Karpas-422 (cell line): ENCODE measurements around the gene AKTIP. TPM values are rescaled to one million over a fixed set of nuclear protein-coding genes. Genes with fewer than 3 reads are reported as not detected.

Experiments used
- DNase-seq: peaks from one replicate; pipeline ENCODE4 v3.0.0-alpha.2; 2015
- H2AFZ ChIP-seq: fragments of 200-600 bp; sonication (generic); 2 replicates; pipeline ENCODE4 v1.6.1; 2014; ENCODE audit warnings: antibody characterized with exemption, low read length, mixed read lengths
- H3K27ac ChIP-seq: fragments of 200-600 bp; sonication (generic); 2 replicates; pipeline ENCODE4 v1.5.1; 2014; ENCODE audit warnings: mild to moderate bottlenecking, low read length, moderate library complexity
- H3K27me3 ChIP-seq: fragments of 200-600 bp; sonication (generic); 2 replicates; pipeline ENCODE4 v1.6.1; 2014; ENCODE audit warnings: low read length, mixed read lengths
- H3K36me3 ChIP-seq: fragments of 200-600 bp; sonication (generic); 2 replicates; pipeline ENCODE4 v1.6.1; 2014; ENCODE audit warnings: low read length, mixed read lengths; ENCODE audit not compliant: insufficient read depth
- H3K4me1 ChIP-seq: fragments of 200-600 bp; sonication (generic); 2 replicates; pipeline ENCODE4 v1.6.1; 2014; ENCODE audit warnings: mild to moderate bottlenecking, low read length, mixed read lengths
- H3K4me2 ChIP-seq: fragments of 200-600 bp; sonication (generic); 2 replicates; pipeline ENCODE4 v1.6.1; 2014; ENCODE audit warnings: low read length, low read depth, mild to moderate bottlenecking; ENCODE audit not compliant: poor library complexity, severe bottlenecking
- H3K4me3 ChIP-seq: fragments of 200-600 bp; sonication (generic); 2 replicates; pipeline ENCODE4 v1.5.1; 2014; ENCODE audit warnings: mild to moderate bottlenecking, antibody characterized with exemption, low read length, mixed read lengths
- H3K79me2 ChIP-seq: fragments of 200-600 bp; sonication (generic); 2 replicates; pipeline ENCODE4 v1.6.1; 2014; ENCODE audit warnings: mild to moderate bottlenecking, low read length, mixed read lengths
- H3K9ac ChIP-seq: fragments of 200-600 bp; sonication (generic); 2 replicates; pipeline ENCODE4 v1.6.0; 2014; ENCODE audit warnings: low read length
- H3K9me2 ChIP-seq: fragments of 200-600 bp; sonication (generic), shearing (Covaris generic); replicated peaks from 2 replicates; pipeline ENCODE4 v1.6.0; 2014; ENCODE audit warnings: mild to moderate bottlenecking, low read length, moderate library complexity; ENCODE audit not compliant: insufficient read depth
- H3K9me3 ChIP-seq: fragments of 300-700, 200-600 bp; sonication (generic); 2 replicates; pipeline ENCODE4 v1.6.1; 2014; ENCODE audit warnings: low read length, mixed read lengths
- H4K20me1 ChIP-seq: fragments of 200-600 bp; sonication (generic); 2 replicates; pipeline ENCODE4 v1.6.1; 2014; ENCODE audit warnings: mild to moderate bottlenecking, antibody characterized with exemption, low read length, low read depth; ENCODE audit not compliant: insufficient read depth
- small RNA-seq: library from RNA; depleted of rRNA; stranded (forward); fragments of <200 nt; gene quantifications from one replicate; pipeline ENCODE3, GENCODE V24; 2014
- total RNA-seq: library from RNA; depleted of rRNA; stranded (reverse); fragments of >200 nt; shearing (Covaris generic); gene quantifications from 2 replicates; pipeline ENCODE4 v1.2.3, GENCODE V29; 2014; ENCODE audit warnings: low replicate concordance; rRNA removed

AKTIP gene
- total RNA-seq, 1 experiment from 2014 or later: 9.0 TPM

GRCh38 chr16:53457670-53458069 lies 45.3 kb downstream of the AKTIP start:
- no peaks in the 10 kb centered on the region for H4K20me1 ChIP-seq
- DNase-seq: no peak
- no peak overlapping the region for H3K4me2 ChIP-seq
- no peak overlapping the region for H3K4me3 ChIP-seq
- H3K4me1 ChIP-seq: no peaks in the 10 kb centered on the region; the same call in 1 of the 2 replicates
- H3K36me3 ChIP-seq: peaks cover 51% of the 10 kb centered on the region
- no peaks in the 10 kb centered on the region for H3K79me2 ChIP-seq
- no peak overlapping the region for H2AFZ ChIP-seq
- 0 out of 2 replicates have a peak overlapping the region, but pooled peaks have one; percentile 3 for H3K27ac ChIP-seq
- H3K9ac ChIP-seq: no peak overlapping the region
- no peaks in the 10 kb centered on the region for H3K9me3 ChIP-seq
- no peaks in the 10 kb centered on the region for H3K27me3 ChIP-seq
- no peaks in the 10 kb centered on the region for H3K9me2 ChIP-seq

DNA sequence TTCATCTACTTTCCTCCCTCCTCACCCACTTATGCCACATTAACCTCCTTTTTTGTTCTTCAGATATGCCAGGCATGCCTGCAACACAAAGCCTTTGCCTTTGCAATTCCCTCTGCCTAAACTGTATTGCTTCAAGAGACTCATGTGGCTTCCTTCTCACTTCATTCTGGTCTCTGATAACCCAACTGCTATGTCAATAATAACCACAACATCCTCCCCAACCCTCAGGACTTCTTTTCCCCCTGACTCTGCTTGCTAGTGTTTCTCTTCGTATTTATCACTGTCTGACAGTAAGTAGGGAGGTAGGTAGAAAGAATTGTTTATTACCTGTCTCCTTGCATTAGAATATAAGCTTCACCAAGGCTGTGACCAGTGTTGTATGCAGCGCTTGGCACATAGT lies 46.4 kb downstream of the AKTIP start:
- H3K27me3 ChIP-seq: no peaks in the 10 kb centered on the region
- H3K27ac ChIP-seq: no peak overlapping the region
- peaks cover 47% of the 10 kb centered on the region for H3K36me3 ChIP-seq
- H4K20me1 ChIP-seq: no peaks in the 10 kb centered on the region
- no peaks in the 10 kb centered on the region for H3K9me3 ChIP-seq
- no peak overlapping the region for H2AFZ ChIP-seq
- H3K4me3 ChIP-seq: no peak overlapping the region
- H3K4me1 ChIP-seq: no peaks in the 10 kb centered on the region; the same call in 1 of the 2 replicates
- 0 out of 2 replicates have a peak, but pooled peaks cover 6% of the 10 kb centered on the region for H3K79me2 ChIP-seq
- DNase-seq: no peak
- H3K4me2 ChIP-seq: no peak overlapping the region
- H3K9ac ChIP-seq: no peak overlapping the region
- H3K9me2 ChIP-seq: no peaks in the 10 kb centered on the region

GRCh38 chr16:53453928-53454327 lies 49.1 kb downstream of the AKTIP start:
- Histone ChIP-seq H3K4me1 (peaks cover 18% of the 10 kb centered on the region), H3K36me3 (peaks cover 39% of the 10 kb centered on the region), H3K4me3 (no peak overlapping the region), H3K9me3 (no peaks in the 10 kb centered on the region), H2AFZ (no peak overlapping the region), H3K79me2 (peaks cover 15% of the 10 kb centered on the region; the same call in 1 of the 2 replicates), H3K27me3 (no peaks in the 10 kb centered on the region), H3K4me2 (no peak overlapping the region), H4K20me1 (no peaks in the 10 kb centered on the region), H3K9ac (no peak overlapping the region), H3K27ac (no peak overlapping the region), H3K9me2 (no peaks in the 10 kb centered on the region)
- no peak for DNase-seq

DNA sequence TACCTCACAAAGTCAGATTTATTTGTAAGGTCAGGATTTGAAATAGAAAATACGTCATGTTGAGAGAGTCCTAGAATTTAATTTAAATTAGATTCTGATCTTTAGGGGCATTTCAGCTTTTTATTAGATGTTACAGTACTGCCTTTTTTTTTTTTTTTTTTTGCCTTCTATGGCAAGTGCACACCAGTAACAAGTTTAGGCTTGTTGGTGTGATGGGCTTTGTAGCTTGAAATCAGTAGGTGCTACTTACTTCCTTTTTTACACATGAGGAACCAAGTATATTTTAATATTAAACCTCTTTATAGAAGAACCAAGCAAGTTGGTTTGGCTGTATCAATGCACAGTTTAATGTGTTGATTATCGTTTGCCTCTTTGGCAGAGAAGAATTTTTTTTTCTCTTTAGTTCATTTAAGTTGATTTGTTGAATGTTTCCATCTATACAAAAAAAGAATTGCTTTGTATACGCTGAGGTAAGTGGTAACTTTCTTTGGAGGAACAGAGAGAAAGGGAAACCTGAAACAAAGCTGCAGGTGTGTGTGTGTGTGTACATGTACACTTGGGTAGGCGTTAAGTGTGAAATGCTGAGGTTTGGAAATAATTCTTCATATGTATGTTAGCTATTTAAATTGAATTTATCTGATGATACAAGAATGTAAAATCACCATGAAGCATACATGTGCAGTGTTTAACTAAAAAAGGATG lies 53.0 kb downstream of the AKTIP start:
- H3K79me2 ChIP-seq: peaks cover 18% of the 10 kb centered on the region; the same call in 1 of the 2 replicates
- peak; percentile 77 for DNase-seq
- H3K4me1 ChIP-seq: peaks cover 18% of the 10 kb centered on the region
- H3K27ac ChIP-seq: peak overlapping the region; percentile 86
- 0 out of 2 replicates have a peak overlapping the region, but pooled peaks have one; percentile 39 for H2AFZ ChIP-seq
- H3K4me2 ChIP-seq: peak overlapping the region; percentile 77
- H3K9me2 ChIP-seq: no peaks in the 10 kb centered on the region
- H3K9ac ChIP-seq: peak overlapping the region; percentile 39
- no peaks in the 10 kb centered on the region for H4K20me1 ChIP-seq
- peaks cover 32% of the 10 kb centered on the region for H3K36me3 ChIP-seq
- peak overlapping the region; percentile 44 for H3K4me3 ChIP-seq
- no peaks in the 10 kb centered on the region for H3K9me3 ChIP-seq
- no peaks in the 10 kb centered on the region for H3K27me3 ChIP-seq

GRCh38 chr16:53446090-53446489 lies 56.9 kb downstream of the AKTIP start:
- no peaks in the 10 kb centered on the region for H3K9me3 ChIP-seq
- no peaks in the 10 kb centered on the region for H3K9me2 ChIP-seq
- no peak overlapping the region for H3K9ac ChIP-seq
- no peaks in the 10 kb centered on the region for H4K20me1 ChIP-seq
- H3K4me3 ChIP-seq: no peak overlapping the region
- H3K4me2 ChIP-seq: no peak overlapping the region
- H3K4me1 ChIP-seq: peaks cover 18% of the 10 kb centered on the region
- H3K27ac ChIP-seq: no peak overlapping the region
- H3K36me3 ChIP-seq: peaks cover 19% of the 10 kb centered on the region
- H3K27me3 ChIP-seq: no peaks in the 10 kb centered on the region
- peaks cover 19% of the 10 kb centered on the region; the same call in 1 of the 2 replicates for H3K79me2 ChIP-seq
- H2AFZ ChIP-seq: no peak overlapping the region
- DNase-seq: no peak

DNA sequence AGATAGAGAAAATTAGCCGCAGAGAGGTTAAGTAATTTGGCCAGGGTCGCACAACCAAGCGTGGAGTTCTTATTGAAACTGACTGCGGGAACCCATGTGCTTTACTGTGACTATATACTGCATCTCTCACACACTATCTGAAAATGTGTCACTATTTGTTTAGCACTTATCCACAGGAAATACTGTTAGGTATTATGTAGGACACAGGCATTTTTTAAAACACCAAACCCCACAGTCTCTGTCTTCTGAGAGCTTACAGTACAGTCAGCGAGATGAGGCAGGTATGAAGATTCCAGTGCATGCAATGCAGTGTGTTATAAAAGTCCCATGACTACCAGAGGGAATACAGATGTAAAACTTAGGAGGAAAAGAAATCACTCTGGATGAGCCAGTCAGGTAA lies 57.5 kb downstream of the AKTIP start:
- no peak overlapping the region for H3K27ac ChIP-seq
- H3K9me3 ChIP-seq: no peaks in the 10 kb centered on the region
- no peak overlapping the region for H3K9ac ChIP-seq
- H2AFZ ChIP-seq: no peak overlapping the region
- no peak for DNase-seq
- H3K4me1 ChIP-seq: peaks cover 14% of the 10 kb centered on the region
- H3K4me3 ChIP-seq: no peak overlapping the region
- H3K79me2 ChIP-seq: peaks cover 16% of the 10 kb centered on the region
- peaks cover 18% of the 10 kb centered on the region for H3K36me3 ChIP-seq
- H3K4me2 ChIP-seq: no peak overlapping the region
- H3K9me2 ChIP-seq: no peaks in the 10 kb centered on the region
- H3K27me3 ChIP-seq: no peaks in the 10 kb centered on the region
- no peaks in the 10 kb centered on the region for H4K20me1 ChIP-seq

Small RNA genes lying within 50 kb of the gene (small RNA-seq; reads per million reads assigned to genes)
- not detected for gene RNU6-1153P

Other genes starting within 250 kb of the AKTIP start
- 55.6 and 97.9 TPM in 2 replicates for gene RBL2, start 68.7 kb downstream of the AKTIP start, total RNA-seq
- gene RPGRIP1L, start 200.7 kb upstream of the AKTIP start, total RNA-seq: 19.1 and 25.1 TPM in 2 replicates
- gene FTO, start 200.9 kb upstream of the AKTIP start, total RNA-seq: 101 and 125 TPM in 2 replicates